AG08396 (cell line): Measurements from ENCODE around the gene ARHGAP10.

ENCODE experiments used
- DNase-seq: peaks from one replicate; pipeline ENCODE4 v3.0.0; 2012; ENCODE audit warnings: low spot score, mixed read lengths

Gene ARHGAP10, protein sequence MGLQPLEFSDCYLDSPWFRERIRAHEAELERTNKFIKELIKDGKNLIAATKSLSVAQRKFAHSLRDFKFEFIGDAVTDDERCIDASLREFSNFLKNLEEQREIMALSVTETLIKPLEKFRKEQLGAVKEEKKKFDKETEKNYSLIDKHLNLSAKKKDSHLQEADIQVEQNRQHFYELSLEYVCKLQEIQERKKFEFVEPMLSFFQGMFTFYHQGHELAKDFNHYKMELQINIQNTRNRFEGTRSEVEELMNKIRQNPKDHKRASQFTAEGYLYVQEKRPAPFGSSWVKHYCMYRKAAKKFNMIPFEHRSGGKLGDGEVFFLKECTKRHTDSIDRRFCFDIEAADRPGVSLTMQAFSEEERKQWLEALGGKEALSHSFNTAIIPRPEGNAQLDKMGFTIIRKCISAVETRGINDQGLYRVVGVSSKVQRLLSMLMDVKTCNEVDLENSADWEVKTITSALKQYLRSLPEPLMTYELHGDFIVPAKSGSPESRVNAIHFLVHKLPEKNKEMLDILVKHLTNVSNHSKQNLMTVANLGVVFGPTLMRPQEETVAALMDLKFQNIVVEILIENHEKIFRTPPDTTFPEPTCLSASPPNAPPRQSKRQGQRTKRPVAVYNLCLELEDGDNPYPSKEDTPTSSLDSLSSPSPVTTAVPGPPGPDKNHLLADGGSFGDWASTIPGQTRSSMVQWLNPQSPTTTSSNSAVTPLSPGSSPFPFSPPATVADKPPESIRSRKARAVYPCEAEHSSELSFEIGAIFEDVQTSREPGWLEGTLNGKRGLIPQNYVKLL

DNA sequence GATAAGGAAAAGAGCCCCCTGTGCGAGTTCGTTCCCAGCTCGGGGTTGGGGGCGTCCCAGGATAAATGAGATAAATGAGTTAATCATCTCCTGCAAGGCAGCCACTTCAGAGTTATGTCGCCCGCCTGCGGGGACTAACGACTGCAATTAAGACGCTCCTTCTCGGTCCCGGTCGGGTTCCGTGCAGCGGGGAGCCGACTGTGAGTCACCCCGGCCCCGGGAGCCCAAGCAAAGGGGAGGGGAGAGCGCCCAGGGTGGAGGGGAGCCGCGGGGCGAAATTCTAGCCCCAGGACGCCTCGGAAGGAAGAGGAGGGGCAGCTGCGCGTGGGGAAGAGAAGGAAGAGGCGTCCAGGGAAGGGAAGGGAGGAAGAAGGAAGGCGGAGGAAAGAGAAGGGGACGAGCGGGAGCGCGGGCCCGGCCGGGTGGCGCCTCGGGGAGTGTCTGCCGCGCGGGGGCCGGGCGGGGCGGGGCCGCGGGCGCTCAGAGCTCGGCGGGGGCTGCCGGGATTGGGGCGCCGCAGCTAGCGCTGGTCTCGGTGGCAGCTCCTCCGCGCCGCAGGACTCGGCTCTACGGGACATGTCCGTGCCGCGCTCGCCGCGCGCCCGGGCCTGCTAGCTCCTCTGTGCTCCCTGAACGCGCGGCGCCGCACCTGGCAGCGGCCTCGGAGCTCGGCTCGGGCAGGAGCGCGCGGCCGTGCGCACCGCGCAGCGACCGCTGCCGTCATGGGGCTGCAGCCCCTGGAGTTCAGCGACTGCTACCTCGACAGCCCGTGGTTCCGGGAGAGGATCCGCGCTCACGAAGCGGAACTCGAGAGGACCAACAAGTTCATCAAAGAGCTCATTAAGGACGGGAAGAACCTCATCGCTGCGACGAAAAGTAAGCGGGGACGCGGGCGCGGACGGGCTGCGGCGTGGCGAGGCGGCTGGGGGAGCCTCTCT is at the start of gene ARHGAP10:
Gene ARHGAP10, plus strand, starts transcription at position 509 of the 938 bp plus-strand sequence. Its CDS starts 214 bp downstream, at position 723.
- DNase-seq: peak; percentile 82

DNA sequence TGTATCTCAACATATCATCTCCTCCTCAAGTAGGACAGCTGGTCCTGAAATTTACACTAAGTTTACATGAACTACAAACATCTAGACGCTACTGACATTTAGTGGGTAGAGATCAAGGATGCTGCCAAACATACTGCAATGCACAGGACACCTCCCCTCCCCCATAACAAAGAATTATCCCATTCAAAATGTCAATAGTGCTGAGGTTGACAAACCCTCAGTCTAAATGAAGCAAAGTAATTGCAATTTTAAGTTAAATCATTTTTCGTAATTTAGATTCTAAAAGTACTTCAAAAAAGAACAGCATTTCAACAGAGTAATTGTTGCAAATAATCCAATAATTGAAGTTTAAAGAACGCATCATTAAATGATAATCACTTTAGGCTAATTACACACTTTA is 49.1 kb upstream of the ARHGAP10 start:
- DNase-seq: no peak

DNA sequence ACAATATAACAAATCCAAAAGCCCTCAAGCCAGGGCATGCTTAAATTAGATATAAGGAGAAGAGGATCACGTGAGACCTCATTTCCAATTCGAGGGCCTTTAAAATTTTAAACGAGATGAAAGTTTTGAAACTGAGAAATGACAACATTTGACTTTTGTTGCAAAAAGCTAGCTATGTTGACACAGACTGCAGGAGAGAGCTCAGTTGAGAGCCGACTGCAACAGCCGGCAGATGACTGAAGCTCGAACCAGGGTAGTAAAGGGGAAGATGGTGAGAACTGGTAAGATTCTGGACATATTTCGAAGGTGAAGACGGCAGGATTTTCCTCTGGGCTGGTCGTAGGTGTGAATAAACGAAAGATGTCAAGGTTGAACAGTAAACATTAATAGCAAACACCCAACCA is 48.7 kb upstream of the ARHGAP10 start:
- peak; percentile 53 for DNase-seq

DNA sequence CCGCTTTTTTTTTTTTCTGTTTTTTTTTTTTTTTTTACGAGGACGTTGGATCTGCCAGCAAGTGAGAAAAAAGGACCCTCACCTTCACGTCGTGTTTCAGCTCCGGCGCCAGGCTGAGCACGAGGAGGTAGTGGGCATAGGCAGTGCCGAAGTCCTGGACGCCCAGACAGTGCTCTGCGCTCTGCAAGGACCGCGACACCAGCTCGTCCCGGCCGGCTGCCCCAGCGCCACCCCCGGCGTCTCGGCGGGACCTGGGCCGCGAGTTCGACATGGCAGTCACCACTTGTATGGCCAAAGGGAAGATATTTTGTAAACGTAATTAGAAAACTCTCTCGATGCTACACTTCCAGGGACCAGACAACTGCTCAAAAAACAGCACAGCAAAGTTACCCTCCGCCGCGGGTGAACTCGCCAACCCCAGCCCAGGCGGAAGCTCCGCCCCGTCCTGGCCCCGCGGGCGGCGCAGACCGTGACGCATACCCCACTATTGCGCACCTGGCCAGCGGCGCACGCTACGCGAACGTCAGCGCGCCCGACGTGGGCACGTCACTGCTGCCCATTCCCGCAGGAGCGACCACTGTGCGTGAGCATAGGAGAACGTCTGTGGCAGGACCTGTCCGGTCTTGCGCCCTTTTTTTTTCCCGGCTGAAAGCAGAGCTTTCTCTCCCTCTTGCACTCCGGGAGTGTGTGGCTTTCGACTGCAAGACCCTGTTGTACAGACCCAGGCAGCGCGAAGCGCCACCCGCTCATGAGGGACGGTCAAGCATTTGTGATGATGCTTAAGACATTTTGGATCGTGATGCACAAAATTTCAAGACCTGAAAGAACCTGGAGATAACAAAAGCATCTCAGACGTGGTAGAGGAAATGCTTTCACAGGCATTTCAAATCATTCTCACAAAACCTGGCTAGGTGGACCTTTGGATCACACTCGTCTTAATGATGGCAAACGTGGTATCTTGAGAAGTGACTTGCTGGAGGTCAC is 47.9 kb upstream of the ARHGAP10 start, which contains the start of gene PRMT9:
Gene PRMT9, minus strand, starts transcription at position 447 of the 984 bp plus-strand sequence. Its CDS starts 176 bp downstream, at position 271.
- peak; percentile 97 for DNase-seq

DNA sequence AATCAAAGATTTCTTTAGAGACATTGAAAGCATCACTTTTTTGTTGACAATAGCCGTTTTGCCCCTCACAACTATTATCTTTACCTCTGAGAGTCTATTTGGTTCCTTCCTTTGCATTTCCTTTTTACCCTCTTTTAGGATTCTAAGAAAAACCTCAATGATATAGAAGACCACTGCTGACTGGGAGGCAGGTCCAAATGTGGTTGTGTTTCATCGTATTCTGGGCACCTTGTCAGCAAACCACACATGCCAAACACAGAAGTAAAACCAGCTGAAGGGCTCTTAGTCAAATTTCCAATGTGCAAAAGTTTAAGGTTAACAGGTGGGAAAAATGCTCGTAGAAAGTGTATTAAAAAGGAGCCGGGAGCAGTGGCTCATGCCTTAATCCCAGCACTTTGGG is 42.8 kb upstream of the ARHGAP10 start:
- DNase-seq: no peak

DNA sequence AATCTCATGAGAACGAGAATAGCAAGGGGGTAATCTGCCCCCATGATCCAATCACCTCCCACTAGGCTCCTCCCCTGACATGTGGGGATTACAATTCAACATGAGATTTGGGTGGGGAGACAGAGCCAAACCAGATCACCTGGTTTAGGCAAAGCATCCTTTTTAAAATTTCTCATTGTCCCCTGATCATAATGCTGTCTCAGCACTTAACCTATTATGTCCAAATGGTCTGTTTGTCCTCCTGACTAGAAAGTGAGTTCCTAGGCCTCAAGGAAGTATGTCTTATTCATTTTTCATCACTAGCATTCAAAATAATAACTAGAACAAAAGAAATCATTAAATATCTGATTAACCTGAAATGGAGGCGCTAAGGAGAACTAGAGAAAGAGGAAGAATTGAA is 40.1 kb upstream of the ARHGAP10 start:
- no peak for DNase-seq

DNA sequence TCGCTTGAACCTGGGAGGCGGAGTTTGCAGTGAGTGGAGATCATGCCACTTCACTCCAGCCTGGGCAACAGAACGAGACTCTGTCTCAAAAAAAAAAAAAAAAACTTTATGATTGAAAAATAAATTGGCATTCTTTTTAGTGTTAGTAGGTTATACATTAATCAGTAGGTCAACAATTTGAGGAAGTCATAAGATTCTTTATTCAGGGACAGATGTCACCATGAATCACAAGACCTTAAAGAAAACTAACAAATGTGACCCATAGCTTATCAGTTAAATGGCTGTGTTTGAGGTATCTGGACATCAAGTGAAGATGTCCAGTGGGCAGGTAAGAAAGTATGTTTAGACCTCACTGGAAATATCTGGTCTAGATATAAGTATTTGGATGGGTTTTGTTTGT is 38.7 kb upstream of the ARHGAP10 start:
- DNase-seq: no peak

DNA sequence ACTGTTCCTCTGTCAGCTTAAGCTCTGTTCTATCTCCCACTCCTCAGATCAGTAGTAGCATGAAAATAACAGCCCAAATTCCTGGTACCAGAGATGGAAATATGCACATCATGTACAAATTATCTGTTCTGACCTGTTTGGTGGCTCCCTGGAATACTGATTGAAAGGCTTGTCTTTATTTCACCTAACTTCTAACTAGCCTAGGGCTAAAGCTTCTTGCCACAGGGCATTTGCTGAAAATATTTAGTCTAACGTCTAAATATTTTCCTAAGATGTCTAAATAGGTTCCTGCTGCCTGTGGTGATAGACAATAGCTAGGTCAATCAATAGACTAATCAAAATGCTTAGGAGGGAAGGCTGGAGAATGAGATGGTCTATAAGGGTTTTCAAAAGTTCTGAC is 35.0 kb upstream of the ARHGAP10 start:
- DNase-seq: no peak

DNA sequence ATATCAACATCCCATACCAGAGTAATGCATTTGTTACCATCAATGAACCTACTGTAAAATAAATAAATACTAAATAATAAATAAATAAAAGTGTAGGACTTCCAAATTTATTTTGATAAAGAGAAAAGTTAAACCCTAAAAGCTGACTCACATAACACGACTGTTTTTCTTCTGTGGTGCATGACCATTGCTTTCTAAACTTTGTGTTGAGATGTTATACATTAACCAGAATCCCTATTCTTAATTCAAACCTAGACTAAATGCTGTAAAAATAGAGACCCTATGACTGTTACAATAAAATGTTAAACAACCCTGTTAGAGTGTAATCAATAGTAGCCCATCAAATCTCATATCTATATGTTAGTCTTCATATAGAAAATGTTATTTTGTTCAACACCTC is 27.0 kb upstream of the ARHGAP10 start:
- DNase-seq: no peak

DNA sequence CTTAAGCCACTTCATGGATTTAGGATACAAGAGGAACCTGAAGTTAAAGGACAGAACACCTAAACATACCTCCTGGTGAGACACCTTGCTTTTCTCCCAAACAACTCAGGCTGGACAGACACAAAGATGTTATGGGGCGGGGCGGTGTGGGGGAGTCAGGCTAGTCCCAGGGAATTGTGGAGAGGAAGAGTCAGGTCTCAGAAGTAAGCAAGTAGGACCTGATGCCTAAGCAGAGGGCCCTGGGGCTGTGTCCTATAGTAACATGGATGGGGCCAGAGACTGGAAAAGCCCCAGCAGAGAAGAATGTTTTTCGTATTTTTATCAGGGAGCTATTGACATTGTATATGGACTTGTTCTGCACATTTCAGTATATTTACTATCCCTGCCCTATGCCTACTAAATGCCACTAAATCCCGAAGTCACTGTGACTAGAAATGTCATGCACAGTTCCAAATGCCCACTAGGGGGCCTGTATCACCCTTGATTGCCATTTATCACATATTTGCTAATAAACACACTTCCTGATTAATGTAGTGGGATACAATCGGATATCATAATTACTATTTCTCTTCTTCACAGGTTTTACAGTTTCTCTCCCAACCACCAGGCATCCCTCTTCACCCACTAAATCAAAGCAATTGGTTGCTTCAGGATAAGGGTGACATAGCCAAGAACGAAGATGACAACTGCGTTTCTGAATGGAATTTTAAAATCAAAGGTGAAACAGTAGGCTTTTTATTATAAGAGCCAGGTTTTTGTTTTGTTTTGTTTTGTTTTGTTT is 23.8 kb upstream of the ARHGAP10 start:
- DNase-seq: no peak

DNA sequence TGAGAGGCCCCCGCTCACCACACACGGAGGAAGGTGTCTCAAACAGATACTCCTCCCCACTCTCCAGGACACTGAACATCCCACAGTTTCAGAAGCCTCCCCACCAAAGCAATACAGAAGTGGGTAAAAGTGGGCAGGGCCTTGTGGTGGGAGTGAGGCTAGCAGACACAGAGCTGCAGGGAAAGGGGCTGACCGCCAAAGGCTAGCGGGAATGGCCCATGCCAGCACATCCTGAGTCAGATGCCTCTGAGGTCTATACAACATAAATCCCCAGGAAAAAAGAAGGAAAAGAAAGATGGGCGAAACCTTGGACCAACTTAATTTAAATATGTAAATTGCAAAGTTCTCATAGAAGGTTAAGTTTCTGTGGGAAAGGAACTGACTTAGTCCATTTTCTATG is 21.9 kb upstream of the ARHGAP10 start:
- no peak for DNase-seq

DNA sequence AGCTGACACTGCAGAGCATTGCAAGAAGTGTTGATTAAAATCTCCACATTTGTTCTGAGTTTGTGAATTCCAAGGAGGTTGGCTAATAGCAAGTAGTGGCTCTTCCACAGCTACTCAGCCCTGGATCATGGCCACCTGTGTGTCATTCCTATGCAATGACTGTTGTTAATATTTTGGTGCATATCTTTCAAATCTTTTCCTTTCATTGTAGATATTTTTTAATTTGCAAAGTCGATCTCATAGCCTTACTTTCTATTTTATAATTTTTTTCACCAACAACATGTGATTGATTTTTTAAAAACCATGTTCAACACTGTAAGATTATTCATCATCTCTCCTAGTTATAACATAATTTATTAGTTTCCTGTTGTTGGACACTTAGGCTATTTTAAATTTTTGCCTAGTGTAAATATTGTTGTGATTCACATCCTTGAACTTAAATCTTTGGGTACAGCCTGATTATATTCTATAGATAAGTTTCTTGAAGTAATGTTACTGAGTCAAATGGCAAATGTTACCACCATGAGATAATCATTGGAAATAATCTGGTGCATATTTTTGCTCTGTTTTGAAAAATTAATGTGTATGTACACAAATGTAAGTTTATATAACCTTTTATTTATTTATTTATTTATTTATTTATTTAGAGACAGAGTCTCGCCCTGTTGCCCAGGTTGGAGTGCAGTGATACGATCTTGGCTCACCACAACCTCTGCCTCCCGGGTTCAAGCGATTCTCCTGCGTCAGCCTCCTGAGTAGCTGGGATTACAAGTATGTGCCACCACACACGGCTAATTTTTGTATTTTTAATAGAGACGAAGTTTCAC is 17.1 kb upstream of the ARHGAP10 start:
- peak; percentile 60 for DNase-seq

DNA sequence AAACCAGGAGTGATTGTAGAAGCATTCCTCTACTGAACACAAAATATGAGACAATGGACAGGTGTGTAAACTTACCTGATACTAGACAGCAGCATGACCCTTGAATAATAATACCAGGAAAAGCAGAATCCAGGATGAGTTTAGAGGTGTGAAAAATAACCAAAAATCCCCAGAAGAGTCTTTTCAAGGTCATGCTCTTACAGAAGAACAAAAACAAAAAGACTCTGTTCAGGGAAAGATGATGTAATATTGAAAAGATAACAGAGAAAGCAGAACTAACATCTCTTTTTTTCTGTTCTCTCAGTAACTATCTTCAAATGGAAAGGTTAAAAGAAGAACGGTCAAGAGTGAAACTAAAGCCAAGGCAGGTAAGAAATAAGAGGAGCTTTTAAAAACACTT is 14.0 kb upstream of the ARHGAP10 start:
- no peak for DNase-seq

DNA sequence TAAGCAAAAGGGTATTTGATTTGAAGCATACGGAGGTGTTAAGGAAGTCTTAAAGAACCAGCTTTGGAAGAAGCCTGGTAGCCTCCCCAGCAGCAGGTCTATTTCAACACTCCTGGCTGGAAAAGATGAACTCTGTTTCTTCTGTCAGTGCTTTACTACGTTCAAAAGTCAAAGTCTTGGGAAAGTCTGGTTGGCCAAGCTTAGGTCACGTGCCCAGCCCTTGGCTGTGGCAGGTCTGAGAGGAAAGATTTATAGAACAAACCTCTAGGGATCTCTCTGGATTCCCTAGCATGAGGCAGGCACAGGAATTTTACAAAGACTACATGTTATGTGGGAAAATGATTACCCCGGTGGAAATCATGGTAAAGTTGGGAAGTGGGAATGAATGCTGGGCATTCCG is 8.6 kb upstream of the ARHGAP10 start:
- no peak for DNase-seq

DNA sequence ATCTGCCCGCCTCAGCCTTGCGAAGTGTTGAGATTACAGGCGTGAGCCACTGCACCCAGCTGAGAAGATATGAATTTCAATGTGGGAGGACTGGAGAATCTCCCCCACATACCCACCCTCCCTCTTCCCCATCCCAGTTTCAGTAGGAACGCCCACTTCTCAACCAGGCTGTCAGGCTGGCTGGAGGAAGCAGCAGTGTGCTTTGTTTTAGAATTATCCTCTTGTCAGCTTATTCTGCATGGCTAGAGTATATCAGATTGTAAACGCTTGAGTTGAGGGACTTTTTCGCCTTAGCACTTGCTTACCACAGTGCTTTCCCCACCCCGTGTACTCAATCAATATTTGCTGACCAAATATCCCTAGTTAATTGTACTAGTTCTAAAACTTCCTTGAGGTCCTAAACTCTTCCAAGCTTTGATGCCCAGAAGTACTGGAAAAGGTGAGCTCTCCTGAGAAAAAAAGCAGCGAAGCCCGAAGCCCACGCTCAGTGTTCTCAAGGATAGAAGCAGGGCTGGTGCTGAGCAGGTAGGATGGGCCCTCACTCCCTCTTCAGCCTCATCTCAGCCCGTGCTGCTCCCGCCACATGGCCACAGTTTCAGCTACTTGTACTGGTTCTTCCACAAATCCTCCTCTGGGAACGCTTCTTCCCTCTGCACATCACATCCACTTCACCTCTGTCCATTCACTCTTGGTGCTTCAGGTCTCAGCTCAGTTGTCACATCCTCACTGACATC is 7.3 kb upstream of the ARHGAP10 start:
- no peak for DNase-seq

DNA sequence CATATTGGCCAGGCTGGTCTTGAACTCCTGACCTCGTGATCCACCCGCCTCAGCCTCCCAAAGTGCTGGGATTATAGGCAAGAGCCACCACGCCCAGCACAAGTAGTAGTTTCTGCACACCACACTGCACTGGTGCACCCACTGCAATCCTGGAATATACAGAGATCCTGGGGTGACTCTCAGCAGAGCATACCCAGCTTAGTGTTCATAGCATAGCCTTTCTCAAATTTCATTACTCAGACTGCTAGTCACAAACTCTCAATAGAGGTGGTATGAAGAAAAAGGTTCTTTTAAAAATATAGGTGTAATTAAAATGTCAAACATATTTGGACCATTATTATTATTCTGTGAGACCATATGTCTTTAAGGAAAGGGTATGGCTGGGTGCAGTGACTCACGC is 6.2 kb upstream of the ARHGAP10 start:
- no peak for DNase-seq

DNA sequence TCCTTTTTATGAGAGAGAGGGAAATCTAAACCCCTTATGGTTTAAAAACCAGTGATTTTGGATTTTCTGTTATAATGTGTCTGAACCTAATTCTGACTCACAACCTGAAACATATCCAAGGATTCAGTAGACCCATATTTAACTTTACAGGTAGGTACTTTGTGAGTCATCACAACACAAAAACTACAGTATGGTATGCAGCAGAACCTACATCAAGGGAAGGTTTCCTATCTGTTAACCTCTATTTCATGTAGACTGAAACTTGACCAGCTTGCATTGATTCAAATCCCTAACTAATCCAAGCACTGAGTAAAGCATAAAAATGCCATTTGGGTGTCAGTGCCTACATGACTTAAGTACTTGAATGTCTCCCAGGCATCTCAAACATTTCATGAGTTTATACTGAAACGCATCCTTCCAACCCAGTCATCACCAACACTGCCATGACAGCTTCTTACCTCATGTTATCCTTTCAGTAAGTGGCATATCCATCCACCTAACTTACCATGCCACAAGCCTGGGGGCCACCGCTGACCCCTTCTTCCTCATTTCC is 4.3 kb upstream of the ARHGAP10 start:
- DNase-seq: no peak

DNA sequence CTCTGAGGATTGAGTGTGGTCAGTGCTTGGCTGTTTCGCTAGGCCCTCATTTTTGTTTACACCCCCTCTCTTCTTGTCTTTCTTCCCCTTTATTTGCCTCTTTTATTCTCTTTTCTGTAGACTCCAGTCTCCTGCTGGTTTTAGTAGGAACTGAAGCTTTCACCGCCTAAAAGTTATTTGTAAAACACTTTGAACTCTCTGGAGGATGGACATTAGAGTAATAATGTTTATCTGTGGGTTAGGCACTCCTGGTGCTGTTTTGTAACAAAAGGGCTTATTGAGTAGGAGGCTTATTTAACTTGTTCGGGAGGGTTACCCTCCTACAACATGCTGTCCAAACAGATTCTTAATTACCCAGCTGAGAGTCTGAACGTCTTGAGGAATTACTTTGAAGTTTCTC is 1.6 kb upstream of the ARHGAP10 start:
- no peak for DNase-seq
